Stimulated activated CD8-positive, alpha-beta memory T cell treated with anti-CD3 and anti-CD28 coated beads, Interleukin-2, amount 100 ng/mL, for 1 hour (primary cell): ENCODE results near the gene NFAT5.
"Not testable (repeated sequence)": the region's sequence is repeated elsewhere in the genome, so short reads cannot be mapped to it uniquely, and the experiment has no call there.

Experiments
- DNase-seq, 2 donors: peaks; one replicate each; pipeline ENCODE4 v3.0.0-alpha.2; 2020; ENCODE audit warnings: low read depth in 2 of 2

The NFAT5 gene

GRCh38 chr16:69565671-69566239, at the start of gene NFAT5:
NFAT5 (plus strand) TSS chr16:69565966; CDS start chr16:69566302, 336 bp downstream.
- DNase-seq: peak; percentile 84 to 85

- DNase-seq: not testable (repeated sequence)
These were observed 47.9 kb upstream of the NFAT5 start for GRCh38 chr16:69517914-69518313.

- no peak for DNase-seq
These were observed 45.4 kb upstream of the NFAT5 start for GRCh38 chr16:69520413-69520799.

DNA sequence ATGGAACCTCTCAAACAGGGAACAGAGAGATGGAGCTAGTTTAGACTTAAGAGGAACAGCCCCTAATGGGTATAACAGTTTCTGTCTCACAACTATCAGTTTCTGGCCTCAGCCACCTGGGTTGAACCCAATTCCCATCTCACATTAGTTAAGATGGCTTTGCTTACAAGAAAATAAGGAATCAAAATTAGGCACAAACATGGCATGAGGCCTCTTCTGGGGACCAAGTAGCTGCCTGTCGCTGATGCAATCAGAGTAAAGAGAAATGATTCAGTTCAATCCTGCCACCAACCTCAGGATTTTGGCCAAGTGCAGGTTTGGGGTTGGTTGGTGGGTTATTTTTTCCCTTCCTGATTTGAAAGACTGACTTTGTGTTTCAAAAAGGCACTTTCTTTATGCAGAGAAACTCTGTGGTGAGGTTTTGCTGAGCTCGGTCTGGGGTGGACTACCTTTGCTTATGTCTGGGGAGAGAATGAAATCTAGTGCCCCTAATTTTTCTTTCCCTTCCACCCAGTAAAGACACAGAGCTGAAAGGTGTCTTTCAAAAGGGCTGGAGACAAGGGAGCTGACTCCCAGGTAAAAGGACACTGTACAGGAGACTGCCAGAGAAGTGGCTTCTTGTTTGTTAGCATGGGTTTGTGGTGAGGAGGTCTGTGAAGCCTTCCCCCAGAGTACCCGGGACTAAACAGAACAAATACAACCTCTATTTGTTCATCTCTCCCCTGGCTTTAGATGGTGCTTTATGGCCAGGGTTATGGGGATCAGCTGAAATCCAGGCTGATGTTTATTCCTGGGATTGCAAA, 44.8 kb upstream of the NFAT5 start:
- no peak for DNase-seq

- DNase-seq: no peak
These were observed 43.7 kb upstream of the NFAT5 start for GRCh38 chr16:69522041-69522578.

- no peak for DNase-seq
These were observed 42.9 kb upstream of the NFAT5 start for GRCh38 chr16:69522732-69523404.

DNA sequence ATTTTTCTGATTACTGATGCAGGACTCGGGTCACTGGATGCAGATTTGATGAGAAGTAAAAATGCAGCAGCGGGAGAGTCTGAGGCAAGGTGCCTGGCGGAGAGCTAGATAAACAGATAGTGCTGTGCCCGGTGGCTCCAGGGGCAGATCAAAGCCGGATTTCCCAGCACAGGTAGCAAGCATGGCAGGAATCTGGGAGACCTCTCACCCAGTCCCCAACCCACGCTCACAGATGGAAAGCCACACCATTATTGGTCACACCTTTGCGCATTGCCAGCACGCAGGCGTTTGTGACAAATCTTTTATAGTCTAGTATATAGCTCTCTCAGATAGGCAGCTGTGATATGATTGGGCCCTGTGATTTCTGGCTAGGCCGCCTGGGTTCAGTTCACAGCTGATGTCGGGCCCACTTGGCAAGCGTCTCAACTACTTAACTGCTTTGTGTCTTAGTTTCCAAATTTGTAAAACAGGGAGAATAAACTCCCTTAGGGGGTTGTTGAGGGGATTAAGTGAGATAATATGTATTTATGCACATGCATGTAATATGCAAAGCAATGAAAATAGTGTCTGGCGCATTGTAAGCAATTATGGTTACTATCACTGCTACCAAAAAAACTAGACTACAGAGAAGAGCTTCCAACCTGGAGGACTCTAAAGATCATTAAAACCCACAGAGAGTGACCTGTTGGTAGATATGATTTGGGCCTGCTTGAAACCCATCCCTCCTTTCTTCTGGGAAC, 42.0 kb upstream of the NFAT5 start:
- DNase-seq: no peak

GRCh38 chr16:69526831-69527655, 38.7 kb upstream of the NFAT5 start:
- no peak for DNase-seq

DNA sequence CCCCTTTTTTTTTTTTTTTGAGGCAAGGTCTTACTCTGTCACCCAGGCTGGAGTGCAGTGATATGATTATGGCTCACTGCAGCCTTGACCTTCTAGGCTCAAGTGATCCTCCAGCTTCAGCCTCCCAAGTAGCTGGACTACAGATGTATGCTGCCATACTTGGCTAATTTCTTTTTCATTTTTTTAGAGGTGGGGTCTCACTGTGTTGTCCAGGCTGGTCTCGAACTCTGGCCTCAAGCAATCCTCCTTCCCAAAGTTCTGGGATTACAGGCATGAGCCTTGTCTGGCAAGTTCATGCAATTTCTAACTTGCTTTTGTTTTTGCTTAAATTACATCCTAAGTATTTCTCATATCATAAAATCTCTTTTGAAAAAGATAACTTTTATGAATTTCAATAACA, 33.8 kb upstream of the NFAT5 start:
- DNase-seq: no peak

DNA sequence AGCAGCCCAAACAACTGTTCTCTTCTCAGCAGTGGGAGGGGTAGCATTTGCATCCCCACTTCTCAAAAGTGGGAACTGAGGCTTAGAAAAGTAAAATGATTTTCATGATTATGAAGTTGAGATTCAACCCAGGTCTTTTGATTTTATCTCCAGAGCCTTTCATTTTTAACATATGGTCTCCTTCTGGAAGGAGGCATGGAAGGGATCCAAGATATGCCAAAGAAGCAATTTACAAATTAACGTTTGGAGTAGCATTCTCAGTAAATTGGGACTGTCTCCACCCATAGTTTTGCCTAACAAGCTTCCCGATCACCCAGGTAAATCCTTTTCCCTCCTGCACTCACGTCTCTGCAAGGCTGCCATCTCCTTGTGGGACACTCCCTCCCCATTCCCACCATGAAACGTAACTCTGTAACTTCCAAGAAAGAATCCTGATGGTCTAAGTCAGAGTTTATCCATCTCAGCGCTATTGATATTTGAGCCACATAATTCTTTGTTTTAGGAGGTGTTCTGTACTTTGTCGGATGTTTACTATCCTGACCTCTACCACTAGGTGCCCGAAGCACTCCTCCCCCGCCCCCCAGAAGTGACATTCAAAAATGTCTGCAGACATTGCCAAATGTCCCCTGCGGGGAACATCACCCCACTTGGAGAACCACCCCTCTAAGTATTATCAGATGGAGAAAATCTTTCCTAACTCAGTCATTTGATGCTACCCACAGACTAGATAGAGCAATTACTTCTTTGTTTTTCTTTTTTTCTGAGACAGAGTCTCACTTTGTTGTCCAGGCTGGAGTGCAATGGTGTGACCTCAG, 32.9 kb upstream of the NFAT5 start:
- DNase-seq: no peak

DNA sequence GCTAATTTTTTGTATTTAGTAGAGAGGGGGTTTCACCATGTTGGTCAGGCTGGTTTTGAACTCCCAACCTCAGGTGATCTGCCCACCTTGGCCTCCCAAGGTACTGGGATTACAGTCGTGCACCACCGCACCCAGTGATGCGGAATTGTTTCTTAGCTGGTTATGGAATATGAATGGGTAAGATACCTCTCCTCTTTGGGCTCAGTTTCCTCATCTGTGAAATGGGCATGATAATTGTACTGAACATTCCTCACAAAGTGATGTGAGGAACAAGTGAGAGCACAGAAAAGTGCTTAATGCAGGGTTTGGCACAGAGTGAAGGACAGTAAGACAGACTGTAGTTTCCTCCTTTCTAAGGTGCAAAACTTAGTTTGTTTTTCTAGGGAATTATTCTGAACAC, 31.0 kb upstream of the NFAT5 start:
- no peak for DNase-seq

DNA sequence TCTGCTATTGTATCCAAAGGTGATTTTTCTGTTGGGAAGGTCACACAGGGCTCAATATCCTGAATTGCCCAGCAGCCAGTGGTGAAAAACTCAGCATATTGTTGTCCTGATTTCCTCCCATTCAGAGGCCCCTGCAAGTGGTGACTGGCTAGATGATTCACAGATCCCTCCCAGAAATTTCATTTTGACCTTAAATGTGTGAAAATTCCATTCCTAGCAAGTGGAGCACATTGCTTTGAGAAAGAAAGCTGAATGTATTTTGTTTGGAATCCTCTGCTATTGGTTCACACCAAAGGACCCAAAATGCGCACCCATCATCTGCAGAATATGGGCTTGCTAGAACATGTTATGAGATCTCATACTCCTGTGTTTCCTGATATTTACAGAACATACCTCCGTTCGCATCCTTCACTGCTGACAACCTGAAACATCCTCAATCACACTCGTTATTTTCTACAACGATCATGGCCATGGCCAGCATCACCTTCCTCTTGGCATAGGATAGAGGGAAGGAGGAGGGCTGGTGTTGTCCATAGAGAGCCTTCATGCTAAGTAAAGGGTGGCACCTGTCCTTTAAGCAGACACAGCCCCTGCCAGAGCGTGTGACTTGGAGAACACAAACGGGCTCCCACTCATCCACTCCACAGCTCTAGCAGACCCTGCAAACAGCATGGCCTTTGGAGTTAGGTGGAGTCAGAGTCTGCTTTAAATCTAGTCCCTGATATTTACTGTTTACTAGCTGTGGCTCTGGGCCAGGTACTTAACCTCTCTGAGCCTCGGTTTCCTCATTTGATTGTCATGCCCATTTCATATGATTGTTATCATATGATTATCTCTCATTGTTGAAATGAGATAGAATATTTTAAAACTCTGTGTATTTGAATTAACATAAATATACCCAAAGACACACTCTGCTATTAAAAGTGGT, 30.4 kb upstream of the NFAT5 start:
- DNase-seq: no peak

- DNase-seq: no peak
These were observed 28.1 kb upstream of the NFAT5 start for GRCh38 chr16:69537706-69538080.

GRCh38 chr16:69538808-69539207, 27.0 kb upstream of the NFAT5 start:
- no peak for DNase-seq

DNA sequence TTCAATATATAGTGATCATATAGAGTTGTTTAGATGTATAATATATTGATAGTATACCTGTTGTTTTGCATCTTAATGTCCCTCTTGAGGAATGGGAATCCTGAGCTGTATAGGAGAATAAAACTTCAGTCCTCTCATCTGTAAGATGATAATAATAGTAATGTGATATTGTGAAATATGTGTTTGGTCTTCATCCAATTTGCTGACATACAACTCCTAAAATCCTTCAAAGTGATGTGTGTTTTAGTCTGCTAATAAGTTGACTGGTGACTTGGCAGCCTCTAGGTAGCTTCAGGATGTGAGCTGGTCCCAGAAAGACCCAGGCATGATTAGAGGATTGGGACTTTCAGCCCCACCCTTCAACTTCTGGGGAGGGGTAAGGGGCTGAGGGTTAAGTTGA, 22.8 kb upstream of the NFAT5 start:
- DNase-seq: no peak

DNA sequence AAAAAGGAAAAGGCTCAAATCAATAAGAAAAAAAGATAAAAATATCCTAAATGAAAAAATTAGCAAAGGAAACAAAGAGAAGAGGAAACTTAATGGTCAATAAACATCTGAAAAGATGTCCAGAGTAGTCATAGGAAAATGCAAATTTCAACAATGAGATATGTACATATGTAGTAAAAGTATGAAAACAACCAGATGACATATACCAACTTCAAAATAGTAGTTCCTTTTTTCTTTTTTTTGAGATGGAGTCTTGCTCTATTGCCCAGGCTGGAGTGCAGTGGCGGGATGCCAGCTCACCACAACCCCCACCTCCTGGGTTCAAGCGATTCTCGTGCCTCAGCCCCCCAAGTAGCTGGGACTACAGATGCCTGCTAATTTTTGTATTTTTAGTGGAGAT, 21.7 kb upstream of the NFAT5 start:
- no peak for DNase-seq

DNA sequence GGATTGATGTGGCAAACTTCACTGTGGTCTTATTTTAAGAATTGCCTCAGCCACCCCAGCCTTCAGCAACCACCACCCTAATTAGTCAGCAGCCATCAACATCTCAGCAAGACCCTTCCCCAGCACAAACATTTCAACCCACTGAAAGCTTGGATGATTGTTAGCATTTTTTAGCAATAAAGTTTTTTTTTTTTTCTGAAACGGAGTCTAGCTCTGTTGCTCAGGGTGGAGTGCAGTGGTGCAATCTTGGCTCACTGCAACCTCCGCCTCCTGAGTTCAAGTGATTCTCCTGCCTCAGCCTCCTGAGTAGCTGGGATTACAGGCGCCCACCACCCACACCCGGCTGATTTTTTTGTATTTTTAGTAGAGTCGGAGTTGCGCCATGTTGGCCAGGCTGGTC, 19.1 kb upstream of the NFAT5 start:
- not testable (repeated sequence) for DNase-seq

DNA sequence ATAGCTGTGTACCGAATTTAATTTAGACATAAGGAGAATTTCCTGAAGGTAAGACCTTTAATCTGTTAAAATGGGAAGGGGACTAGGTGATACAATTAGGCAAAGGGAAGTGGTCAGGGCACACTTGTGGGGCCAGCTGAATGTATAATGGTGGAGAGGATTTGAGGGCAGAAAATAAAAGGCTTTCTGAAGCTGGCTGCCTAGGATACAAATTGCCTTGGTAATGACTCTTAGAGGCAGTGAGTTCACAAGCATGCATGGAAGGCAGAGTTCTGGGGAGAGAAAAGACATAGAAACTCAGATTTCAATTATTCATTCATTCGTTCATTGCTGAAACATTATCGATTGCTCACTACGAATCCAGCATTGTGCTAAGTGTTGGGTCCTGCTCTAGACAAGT, 12.4 kb upstream of the NFAT5 start:
- no peak for DNase-seq

DNA sequence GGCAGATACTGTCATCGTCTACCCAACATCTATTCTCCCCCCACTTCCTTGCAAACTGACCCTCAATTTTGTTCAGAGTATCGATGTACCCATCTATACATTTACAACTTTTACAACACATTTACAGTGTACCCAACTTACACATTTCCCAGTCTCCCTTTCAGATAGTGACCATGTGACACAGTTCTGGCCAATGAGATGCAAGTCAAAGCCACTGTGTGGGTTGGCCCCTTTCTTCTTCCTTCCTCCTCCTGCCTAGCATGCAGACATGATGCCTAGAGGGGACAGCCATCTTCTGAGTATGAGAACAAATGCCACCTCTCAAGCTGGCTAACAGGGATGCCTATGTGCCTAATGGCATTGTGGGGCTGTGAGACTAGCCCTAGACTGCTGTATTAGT, 11.3 kb upstream of the NFAT5 start:
- DNase-seq: no peak
